GM21717 (cell line): ENCODE measurements around the gene GNAL.
"Not testable (repeated sequence)": the region's sequence is repeated elsewhere in the genome, so short reads cannot be mapped to it uniquely, and the experiment has no call there.

Source experiments
- ATAC-seq: cut with Tn5 transposase; IDR thresholded peaks from one replicate; pipeline ENCODE4 v1.9.1; 2021; ENCODE audit warnings: mild to moderate bottlenecking, moderate library complexity; ENCODE audit not compliant: unreplicated experiment

Gene GNAL

GRCh38 chr18:11868230-11868629, 179.2 kb downstream of the GNAL start:
- no peak for ATAC-seq

- ATAC-seq: no peak
Measured at GRCh38 chr18:11871501-11871900, 182.4 kb downstream of the GNAL start.

- ATAC-seq: no peak
Measured at GRCh38 chr18:11872479-11873136, 183.5 kb downstream of the GNAL start.

- ATAC-seq: no peak
Measured at GRCh38 chr18:11873670-11874340, 184.7 kb downstream of the GNAL start.

GRCh38 chr18:11874676-11875075, 185.6 kb downstream of the GNAL start:
- ATAC-seq: no peak

- ATAC-seq: no peak
Measured at GRCh38 chr18:11877497-11878135, 188.6 kb downstream of the GNAL start.

GRCh38 chr18:11880586-11881304, 191.7 kb downstream of the GNAL start:
- no peak for ATAC-seq

- ATAC-seq: no peak
Measured at GRCh38 chr18:11882636-11883035, 193.6 kb downstream of the GNAL start.

- peak; percentile 59 for ATAC-seq
Measured at GRCh38 chr18:11883153-11883552, 194.1 kb downstream of the GNAL start.

- no peak for ATAC-seq
Measured at GRCh38 chr18:11884396-11885030, 195.4 kb downstream of the GNAL start.

- no peak for ATAC-seq
Measured at GRCh38 chr18:11885278-11885947, 196.3 kb downstream of the GNAL start.

- ATAC-seq: no peak
Measured at GRCh38 chr18:11886577-11887110, 197.6 kb downstream of the GNAL start.

- no peak for ATAC-seq
Measured at GRCh38 chr18:11887328-11888128, 198.5 kb downstream of the GNAL start.

- ATAC-seq: no peak
Measured at GRCh38 chr18:11888726-11889125, 199.7 kb downstream of the GNAL start.

- ATAC-seq: no peak
Measured at GRCh38 chr18:11889284-11889683, 200.2 kb downstream of the GNAL start.

GRCh38 chr18:11891737-11892136, 202.7 kb downstream of the GNAL start:
- no peak for ATAC-seq

GRCh38 chr18:11892438-11892837, 203.4 kb downstream of the GNAL start:
- not testable (repeated sequence) for ATAC-seq

GRCh38 chr18:11897781-11898180, 208.7 kb downstream of the GNAL start:
- no peak for ATAC-seq

- ATAC-seq: no peak
Measured at GRCh38 chr18:11899063-11899462, 210.0 kb downstream of the GNAL start.
